IPS-11a (cell line): Measurements from ENCODE around the gene UNC13D.
A peak's percentile ranks its signal among the peaks of the same experiment; 100 is the strongest.

Source experiments
- H3K4me3 ChIP-seq: one replicate; pipeline ENCODE4 v1.5.1; 2013; ENCODE audit warnings: low read depth, low read length, control low read depth

UNC13D gene

DNA sequence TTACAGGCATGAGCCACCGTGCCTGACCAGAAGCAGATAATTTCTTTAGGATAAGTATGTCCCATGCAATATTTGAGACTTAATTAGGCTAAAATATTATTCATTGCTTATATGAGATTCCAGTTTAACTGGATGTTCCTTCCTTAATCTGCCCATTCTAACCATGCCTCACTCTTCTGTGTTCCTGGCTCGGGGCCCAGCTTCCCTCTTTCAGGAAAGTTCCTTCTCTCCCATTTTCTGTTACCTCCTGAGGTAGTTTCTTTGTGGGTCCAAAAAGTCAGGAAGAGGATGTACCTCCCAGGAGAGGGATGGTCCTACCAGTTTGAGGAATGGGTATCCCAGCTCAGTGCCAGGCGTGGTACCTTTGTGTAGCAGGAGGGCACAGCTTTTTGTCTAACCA is 36.3 kb downstream of the UNC13D start:
- no peak overlapping the region for H3K4me3 ChIP-seq

GRCh38 chr17:75806822-75807500 is 37.2 kb downstream of the UNC13D start:
- H3K4me3 ChIP-seq, result no peak overlapping the region

DNA sequence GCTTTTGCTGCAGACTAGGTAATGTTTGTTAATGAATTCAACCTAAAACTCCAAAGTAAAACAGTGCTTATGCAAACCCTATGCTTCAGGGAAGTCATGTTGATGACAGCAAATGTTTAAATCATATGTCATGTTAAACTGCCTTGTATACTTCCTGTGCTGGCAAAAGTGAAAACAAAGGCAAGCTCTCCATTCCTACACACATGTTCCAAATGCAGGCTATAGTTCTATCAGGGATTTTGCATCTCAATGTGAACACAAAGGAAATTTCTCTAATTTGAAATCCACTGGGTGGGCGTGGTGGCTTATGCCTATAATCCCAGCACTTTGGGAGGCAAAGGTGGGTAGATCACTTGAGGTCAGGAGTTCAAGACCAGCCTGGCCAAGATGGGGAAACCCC is 40.3 kb downstream of the UNC13D start:
- no peak overlapping the region for H3K4me3 ChIP-seq

GRCh38 chr17:75799402-75799801 is 44.8 kb downstream of the UNC13D start:
- no peak overlapping the region for H3K4me3 ChIP-seq

DNA sequence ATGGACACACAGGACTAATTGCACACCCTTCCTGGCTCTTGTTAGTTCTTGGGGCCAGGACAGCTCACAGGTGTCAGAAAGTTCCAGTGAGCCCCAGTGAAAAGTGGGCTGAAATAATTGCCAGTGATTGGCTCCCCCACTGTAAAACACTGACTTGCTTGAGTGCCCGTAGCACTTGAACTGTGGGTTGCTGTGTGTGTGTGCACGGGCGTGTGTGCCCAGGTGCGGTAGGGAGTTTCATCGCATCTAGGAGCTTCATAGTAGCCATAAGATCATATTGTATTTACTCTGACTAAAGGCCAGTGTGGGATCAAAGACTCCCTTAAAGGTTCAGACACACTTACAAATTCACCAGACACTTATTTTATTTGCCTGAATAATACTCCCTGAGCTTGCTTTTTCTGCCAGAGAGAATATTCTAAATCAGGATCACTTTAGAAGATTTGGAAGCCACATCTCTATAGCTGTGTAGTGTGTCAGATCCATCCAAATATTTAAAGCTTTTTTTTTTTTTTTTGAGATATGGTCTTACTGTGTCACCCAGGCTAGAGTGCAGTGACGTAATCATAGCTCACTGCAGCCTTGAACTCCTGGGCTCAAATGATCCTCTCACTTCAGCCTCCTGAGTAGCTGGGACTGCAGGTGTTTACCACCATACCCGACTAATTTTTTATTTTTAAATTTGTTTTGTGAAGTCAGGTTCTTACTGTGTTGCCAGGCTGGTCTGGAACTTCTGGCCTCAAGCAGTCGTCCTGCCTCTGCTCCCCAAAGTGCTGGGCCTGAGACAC is 48.2 kb downstream of the UNC13D start:
- H3K4me3 ChIP-seq, result no peak overlapping the region

- no peak overlapping the region for H3K4me3 ChIP-seq
These were observed 50.7 kb downstream of the UNC13D start for GRCh38 chr17:75793460-75793859.

DNA sequence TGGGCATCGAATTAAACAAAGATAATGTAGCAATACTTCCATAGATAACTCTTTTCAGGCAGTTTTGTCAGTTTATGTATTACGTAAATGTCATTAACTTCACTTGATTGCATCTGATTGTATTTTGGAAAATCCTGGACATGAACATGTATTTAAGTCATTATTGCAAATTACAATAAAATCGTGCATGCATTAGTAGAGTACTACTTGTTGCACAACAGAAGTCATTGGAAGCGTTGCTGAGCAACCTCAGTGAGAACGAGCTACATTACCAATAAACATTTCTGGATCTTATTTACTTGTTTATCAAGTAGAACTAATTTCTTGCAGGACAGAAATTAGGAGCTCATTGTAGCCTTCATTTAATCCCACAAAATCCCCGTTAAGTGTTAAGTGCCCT is 53.0 kb downstream of the UNC13D start:
- H3K4me3 ChIP-seq, result no peak overlapping the region

DNA sequence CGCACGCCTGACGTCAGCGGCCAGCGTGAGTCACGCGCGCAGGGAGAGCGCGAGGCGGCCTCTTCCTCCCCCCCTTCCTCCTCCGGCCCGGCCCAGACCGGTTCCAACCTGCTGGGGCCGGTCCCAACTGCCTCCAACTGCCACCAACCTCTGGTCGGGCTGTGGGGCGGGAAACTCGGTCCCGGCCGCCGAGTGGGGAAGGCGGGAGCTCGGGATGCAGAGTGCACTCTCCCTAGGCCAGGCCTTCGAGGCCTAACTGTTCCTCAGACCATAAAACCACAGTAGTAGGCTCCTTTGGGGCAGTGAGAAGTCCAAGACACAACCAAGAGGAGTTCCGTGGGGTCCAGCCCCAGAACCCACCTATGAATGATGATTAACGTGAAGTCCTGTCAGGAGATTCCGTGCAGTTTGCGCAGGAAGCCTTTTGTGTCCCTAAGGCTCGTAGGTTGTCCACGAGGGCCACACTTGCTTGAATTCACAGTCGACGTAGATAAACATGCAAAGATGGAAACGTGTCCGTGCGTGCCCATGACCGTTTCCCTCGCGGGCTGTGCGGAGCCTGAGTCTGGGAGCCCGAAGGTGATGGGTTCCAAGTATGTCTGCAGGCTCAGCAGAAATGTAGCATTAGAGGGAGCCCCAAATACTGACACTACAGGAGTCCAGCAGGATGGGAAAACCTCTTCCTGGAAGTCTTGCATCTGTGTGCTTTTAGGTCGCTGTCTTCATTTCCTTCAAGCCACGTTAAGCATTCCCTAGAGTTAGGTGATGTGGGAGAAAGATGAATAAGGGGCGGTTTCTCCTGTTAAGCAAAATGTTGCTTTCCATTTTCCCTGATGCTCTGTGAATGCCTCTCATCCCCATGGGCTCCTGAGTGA is 59.0 kb downstream of the UNC13D start:
- peak overlapping the region; percentile 88 for H3K4me3 ChIP-seq

DNA sequence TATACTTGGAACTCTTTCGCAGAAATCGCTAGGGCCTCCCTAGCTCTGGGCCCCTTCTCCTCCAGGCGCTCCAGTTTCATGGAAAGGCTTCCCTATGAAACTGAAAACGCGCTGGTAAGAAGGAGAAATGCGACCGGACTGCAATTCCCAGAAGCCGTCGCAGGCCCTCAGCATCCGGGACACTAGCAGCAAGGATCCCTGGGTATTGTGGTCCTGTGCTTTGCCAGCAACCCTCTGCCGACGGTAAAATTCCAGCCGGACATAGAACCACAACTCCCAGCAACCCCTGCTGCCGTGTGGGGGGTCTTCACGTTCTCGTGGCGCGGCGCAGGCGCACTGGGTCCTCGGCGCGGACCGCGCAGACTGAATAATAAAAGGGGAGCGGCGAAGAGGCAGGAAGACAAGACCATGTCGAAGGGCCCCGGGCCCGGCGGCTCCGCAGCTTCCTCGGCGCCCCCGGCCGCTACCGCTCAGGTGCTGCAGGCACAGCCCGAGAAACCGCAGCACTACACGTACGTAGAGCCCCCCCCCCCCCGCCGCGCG is 59.7 kb downstream of the UNC13D start, which contains the start of gene UNK:
Gene UNK, plus strand, starts transcription at position 334 of the 543 bp plus-strand sequence. Its CDS starts 75 bp downstream, at position 409.
- peak within 1 kb of the TSS; percentile 88 for H3K4me3 ChIP-seq

- H3K4me3 ChIP-seq, result peak overlapping the region; percentile 27
These were observed 60.3 kb downstream of the UNC13D start for GRCh38 chr17:75783803-75784472.

DNA sequence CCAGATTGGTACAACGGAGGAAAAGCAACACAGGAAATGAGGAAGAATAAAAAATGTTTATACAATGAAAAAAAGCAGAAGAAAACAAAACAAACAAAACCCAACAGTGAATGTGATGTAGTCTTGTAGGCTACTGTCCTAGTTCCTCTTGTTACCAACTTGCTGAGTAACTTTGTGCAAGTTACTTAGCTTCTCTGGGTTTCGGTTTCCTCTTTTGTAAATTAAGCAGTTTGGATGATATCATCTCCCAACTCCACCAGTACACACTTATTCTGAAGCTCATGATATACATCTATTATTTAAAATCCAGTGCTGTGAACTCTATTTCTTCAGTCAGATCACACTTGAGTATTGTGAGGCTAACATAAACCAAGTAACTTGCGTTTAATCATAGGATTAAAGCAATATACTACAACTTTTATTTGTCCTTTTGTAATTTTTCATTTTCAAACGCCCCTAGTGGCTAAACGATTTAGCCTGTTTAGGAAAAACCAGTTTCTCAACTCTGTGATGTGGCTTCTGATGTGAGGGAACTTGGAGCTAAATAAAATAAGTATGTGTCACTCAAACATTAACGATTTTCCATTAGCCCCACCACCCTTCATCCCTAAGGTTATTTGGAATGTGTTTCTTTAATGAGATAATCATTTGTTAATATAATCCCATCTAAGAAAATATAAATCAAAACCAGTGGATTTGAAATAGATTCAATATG is 61.0 kb downstream of the UNC13D start:
- H3K4me3 ChIP-seq, result no peak overlapping the region

GRCh38 chr17:75779987-75780889 is 64.0 kb downstream of the UNC13D start:
- H3K4me3 ChIP-seq, result no peak overlapping the region

DNA sequence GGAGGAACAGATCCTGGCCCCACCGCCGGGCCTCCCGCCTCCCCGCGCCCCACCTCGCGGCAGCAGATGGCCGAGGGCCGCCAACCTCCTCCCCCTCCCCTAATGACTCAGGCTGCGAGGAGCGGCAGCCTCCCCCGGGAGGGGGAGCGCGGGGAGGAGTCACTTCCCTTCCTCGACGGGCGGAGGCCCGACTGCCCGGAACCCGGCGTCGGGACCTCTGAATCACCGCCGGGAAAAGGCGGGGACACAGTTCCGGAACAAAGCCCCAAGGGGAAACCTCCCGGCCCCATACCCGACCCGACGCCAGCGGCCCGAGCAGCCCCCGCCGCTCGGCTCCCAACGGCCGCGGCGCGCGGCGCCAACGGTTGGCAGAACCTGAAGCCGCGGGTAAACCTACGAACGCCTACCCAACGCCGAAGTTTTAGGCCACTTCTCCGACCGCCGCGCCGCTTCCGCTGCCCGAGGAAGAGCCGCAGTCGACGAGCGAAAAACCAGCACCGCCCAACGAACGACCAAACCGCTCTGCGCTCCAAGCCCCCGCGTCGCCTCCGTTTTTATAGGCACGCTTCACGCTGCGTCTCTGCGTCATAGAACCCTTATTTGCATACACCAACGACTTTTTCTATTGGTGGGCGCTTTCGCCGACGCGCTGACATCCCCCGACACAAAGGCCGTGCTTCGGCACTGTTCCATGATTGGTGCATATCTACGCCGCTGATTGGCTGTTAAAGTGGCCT is 64.8 kb downstream of the UNC13D start:
- H3K4me3 ChIP-seq, result peak overlapping the region; percentile 80

GRCh38 chr17:75778861-75779249 is 65.3 kb downstream of the UNC13D start:
- peak overlapping the region; percentile 80 for H3K4me3 ChIP-seq

GRCh38 chr17:75778066-75778860 is 65.9 kb downstream of the UNC13D start:
- peak overlapping the region; percentile 80 for H3K4me3 ChIP-seq

DNA sequence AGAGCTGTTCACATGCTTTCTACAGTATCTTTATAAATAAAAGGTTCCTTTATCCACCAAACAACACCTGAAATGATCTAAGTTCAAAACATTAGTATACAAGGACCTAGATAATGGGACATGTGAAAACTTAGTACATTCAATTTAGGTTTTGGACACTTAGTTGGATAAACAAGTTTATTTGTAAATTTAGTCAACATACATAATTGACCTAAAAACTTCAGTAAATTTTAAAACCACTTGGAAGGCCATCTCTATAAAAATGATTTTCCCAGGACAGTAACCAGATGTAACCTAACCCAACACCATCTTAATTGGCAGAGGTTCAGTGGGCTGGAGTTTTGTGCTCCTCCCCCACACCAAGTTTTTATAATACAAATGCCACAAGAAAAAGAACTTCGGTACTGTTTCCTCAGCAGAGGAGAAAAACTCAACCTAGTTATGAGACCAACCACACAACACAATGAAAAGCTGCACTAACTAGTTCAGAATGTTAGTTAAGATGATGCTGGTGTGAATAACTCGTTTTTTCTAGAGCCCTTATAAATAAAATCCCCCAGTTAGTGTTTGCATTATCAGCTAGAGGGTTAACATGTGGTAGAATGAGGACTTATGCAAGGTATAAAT is 66.8 kb downstream of the UNC13D start:
- peak overlapping the region; percentile 20 for H3K4me3 ChIP-seq
